Progenitor cell of endocrine pancreas (in vitro differentiated cells): ENCODE data around the gene NOSTRIN. TPM values are rescaled to one million over a fixed set of nuclear protein-coding genes. Genes with fewer than 3 reads are reported as not detected.

Source experiments
- DNase-seq: peaks from one replicate; pipeline ENCODE4 v3.0.0; 2021; ENCODE audit warnings: low spot score; ENCODE audit not compliant: unreplicated experiment
- H3K27ac Mint-ChIP-seq: 2 replicates; pipeline ENCODE4 v1.8.0; 2021; ENCODE audit warnings: mild to moderate bottlenecking, moderate library complexity, mixed read lengths
- H3K27me3 Mint-ChIP-seq: 2 replicates; pipeline ENCODE4 v1.8.0; 2021; ENCODE audit warnings: mixed read lengths
- H3K36me3 Mint-ChIP-seq: 2 replicates; pipeline ENCODE4 v1.8.0; 2022; ENCODE audit warnings: mixed read lengths; ENCODE audit not compliant: insufficient read depth
- H3K4me1 Mint-ChIP-seq: 2 replicates; pipeline ENCODE4 v1.8.0; 2021; ENCODE audit warnings: low read depth, mixed read lengths
- H3K4me3 Mint-ChIP-seq: 2 replicates; pipeline ENCODE4 v1.8.0; 2021; ENCODE audit warnings: low read depth, mild to moderate bottlenecking, moderate library complexity, mixed read lengths
- H3K9me3 Mint-ChIP-seq: 2 replicates; pipeline ENCODE4 v1.8.0; 2021; ENCODE audit warnings: low read depth, mixed read lengths
- total RNA-seq: library from RNA; stranded (reverse); gene quantifications from 2 replicates; pipeline ENCODE4 v1.2.1, GENCODE V29; 2021
- TF ChIP-seq, protein P1 (sequence below): fragments of 200-600 bp; sonication (generic); IDR thresholded peaks from one replicate; pipeline ENCODE4 v1.5.0; 2021; ENCODE audit warnings: antibody characterized with exemption, mild to moderate bottlenecking; ENCODE audit not compliant: unreplicated experiment

NOSTRIN gene
- total RNA-seq, 1 donor from 2014 or later, result 4.0 TPM

DNA sequence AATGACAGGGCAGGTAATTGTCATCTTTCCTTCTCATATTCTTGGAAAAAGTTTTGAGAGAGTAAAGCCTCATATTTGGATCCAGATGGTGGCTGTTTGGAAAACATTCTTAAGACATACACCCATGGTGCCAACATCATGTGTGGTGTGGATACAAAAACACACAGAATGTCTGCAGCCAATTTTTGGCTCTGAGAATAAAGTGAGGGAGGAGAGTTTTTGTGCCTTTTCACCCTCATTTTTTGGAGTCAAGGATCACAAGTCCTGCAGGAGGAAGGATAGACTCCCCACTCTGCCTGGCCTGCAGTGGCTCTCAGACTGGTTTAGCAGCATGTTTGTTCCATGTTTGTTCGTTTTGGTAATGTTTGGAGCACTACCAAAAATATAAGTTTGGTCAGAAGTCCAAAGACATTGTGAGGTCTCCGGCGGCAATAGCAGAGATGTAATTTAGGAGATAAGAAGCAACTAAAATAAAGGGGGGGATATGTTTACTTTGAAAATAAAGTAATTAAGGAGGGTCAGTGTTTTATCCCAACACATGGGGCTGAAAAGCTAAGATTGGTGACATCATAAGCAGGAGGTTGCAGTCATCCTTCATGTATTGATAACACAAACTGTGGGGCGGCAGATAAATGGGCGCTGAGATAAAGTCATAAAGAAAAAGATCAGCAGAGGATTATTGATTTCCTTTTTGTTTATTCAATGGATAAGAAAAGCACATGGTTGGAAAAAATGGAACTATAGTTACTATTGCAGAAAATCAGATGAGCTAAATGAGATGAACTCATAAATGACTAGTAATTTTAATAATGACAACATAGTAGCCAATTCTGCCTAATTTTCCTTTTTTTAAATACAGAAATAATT, 655 bp downstream of the NOSTRIN start:
- no peaks in the 10 kb centered on the region for H3K9me3 Mint-ChIP-seq
- no peaks in the 10 kb centered on the region for H3K27me3 Mint-ChIP-seq
- no peaks in the 10 kb centered on the region for H3K36me3 Mint-ChIP-seq
- no peak overlapping the region for H3K4me3 Mint-ChIP-seq
- peak overlapping the region; percentile 87 for H3K27ac Mint-ChIP-seq
- peaks cover 60% of the 10 kb centered on the region for H3K4me1 Mint-ChIP-seq
- no peak for DNase-seq
- TF ChIP-seq, protein P1, sequence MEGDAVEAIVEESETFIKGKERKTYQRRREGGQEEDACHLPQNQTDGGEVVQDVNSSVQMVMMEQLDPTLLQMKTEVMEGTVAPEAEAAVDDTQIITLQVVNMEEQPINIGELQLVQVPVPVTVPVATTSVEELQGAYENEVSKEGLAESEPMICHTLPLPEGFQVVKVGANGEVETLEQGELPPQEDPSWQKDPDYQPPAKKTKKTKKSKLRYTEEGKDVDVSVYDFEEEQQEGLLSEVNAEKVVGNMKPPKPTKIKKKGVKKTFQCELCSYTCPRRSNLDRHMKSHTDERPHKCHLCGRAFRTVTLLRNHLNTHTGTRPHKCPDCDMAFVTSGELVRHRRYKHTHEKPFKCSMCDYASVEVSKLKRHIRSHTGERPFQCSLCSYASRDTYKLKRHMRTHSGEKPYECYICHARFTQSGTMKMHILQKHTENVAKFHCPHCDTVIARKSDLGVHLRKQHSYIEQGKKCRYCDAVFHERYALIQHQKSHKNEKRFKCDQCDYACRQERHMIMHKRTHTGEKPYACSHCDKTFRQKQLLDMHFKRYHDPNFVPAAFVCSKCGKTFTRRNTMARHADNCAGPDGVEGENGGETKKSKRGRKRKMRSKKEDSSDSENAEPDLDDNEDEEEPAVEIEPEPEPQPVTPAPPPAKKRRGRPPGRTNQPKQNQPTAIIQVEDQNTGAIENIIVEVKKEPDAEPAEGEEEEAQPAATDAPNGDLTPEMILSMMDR, result no peak

DNA sequence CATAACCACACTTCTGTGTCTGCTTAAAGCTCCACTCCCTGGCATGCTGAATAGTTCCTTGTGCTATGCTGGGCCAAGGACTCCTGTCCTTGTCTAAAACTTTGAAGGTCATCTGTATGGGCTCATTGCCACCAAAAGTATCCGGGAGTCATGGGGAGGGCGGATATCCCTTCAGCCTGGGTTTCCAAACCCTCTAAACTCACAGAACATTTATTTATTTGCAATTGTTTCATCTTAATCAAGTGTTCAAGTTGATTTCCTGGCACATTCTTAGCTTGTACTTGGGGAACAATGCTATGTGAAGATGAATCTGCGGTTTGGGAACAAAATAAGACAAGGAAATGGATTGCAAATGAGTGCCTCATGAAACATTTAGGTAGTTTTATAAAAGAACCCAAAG, 1.8 kb downstream of the NOSTRIN start:
- DNase-seq, result no peak
- Mint-ChIP-seq H3K27ac (no peak overlapping the region), H3K36me3 (no peaks in the 10 kb centered on the region), H3K4me1 (peaks cover 65% of the 10 kb centered on the region), H3K9me3 (no peaks in the 10 kb centered on the region), H3K27me3 (no peaks in the 10 kb centered on the region), H3K4me3 (no peak overlapping the region)
- TF ChIP-seq, protein P1, result no peak

DNA sequence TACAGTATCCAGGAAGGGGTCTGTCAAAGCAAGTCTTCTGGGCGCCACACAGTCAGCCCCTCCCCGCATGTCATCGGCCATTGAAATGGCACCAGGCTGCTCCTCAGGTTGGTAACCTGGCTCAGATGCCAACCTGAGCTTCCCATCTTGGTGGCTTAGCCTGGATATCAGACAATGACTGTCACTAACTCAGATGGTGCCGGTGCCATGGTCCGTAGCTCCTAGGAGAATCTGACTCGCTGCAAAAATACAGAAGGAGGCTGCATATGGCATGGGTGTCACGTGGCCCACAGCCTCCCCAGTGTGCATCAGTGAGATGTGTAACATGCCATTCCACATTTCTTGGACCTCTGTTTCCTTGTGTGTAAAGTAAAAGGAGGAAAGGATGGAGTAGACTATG, 3.2 kb downstream of the NOSTRIN start:
- H3K9me3 Mint-ChIP-seq, result no peaks in the 10 kb centered on the region
- TF ChIP-seq, protein P1, result no peak
- H3K36me3 Mint-ChIP-seq, result no peaks in the 10 kb centered on the region
- no peak overlapping the region for H3K4me3 Mint-ChIP-seq
- H3K4me1 Mint-ChIP-seq, result peaks cover 57% of the 10 kb centered on the region
- no peak overlapping the region for H3K27ac Mint-ChIP-seq
- H3K27me3 Mint-ChIP-seq, result no peaks in the 10 kb centered on the region
- DNase-seq, result no peak

DNA sequence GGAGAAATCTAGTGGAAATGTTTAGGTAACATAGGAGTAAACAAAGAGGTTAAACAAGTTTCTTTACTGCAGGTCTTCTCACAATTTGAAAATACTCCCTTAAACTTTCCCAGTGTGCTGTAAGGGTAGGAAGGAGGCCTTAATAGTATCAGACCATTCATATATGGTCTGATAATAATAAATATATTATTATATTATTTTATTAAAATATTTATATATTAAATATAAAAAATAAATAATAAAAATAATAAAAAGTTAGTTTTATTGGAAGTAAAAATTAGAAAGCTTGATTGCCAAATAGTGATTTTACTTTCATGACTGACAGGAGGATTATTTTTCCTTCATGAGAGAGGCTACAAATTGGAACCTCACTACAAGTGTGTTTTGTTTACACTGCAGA, 7.1 kb downstream of the NOSTRIN start:
- TF ChIP-seq, protein P1, result no peak
- H3K9me3 Mint-ChIP-seq, result no peaks in the 10 kb centered on the region
- H3K4me3 Mint-ChIP-seq, result no peak overlapping the region
- no peaks in the 10 kb centered on the region for H3K27me3 Mint-ChIP-seq
- DNase-seq, result no peak
- H3K4me1 Mint-ChIP-seq, result peaks cover 59% of the 10 kb centered on the region
- no peaks in the 10 kb centered on the region for H3K36me3 Mint-ChIP-seq
- H3K27ac Mint-ChIP-seq, result no peak overlapping the region

DNA sequence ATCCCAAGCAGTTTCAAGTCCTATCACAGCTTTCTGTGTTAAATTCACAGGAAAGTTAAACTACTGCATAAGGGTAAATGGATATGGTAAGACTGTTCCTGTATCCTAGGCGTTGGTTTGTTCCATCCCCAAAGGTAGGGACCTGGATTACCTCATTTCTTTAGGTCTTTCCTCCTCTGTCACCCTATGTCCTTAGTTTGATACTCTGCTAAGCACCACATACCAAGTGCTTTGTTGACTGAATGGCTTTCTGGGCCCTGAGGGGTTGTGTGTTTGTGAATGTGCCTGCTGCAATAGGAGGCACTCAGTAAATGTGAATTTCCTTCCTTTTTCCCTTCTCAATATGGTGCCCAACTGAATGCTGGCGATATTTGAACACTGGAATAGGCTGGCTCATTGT, 7.8 kb downstream of the NOSTRIN start:
- Mint-ChIP-seq H3K27ac (no peak overlapping the region), H3K9me3 (no peaks in the 10 kb centered on the region), H3K36me3 (no peaks in the 10 kb centered on the region), H3K27me3 (no peaks in the 10 kb centered on the region), H3K4me1 (peaks cover 61% of the 10 kb centered on the region), H3K4me3 (no peak overlapping the region)
- TF ChIP-seq, protein P1, result no peak
- no peak for DNase-seq
